Measurements from ENCODE around the gene SUSD5.
"Not testable (repeated sequence)": the region's sequence is repeated elsewhere in the genome, so short reads cannot be mapped to it uniquely, and the experiment has no call there.

Gene SUSD5

DNA sequence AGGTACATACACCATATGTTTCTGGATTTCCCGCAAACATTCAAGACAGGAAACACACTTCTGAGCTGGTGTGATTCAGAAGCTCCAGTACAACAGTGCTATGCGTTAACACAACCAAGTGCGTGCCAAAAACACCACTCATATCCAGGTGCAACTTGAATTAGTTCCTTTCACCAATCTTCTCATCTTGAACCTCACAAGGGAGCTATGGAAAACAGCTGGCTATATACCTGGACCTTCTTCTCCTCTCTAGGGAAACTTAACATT, 31.3 kb downstream of the SUSD5 start:
- DNase-seq = peak; percentile 9

DNA sequence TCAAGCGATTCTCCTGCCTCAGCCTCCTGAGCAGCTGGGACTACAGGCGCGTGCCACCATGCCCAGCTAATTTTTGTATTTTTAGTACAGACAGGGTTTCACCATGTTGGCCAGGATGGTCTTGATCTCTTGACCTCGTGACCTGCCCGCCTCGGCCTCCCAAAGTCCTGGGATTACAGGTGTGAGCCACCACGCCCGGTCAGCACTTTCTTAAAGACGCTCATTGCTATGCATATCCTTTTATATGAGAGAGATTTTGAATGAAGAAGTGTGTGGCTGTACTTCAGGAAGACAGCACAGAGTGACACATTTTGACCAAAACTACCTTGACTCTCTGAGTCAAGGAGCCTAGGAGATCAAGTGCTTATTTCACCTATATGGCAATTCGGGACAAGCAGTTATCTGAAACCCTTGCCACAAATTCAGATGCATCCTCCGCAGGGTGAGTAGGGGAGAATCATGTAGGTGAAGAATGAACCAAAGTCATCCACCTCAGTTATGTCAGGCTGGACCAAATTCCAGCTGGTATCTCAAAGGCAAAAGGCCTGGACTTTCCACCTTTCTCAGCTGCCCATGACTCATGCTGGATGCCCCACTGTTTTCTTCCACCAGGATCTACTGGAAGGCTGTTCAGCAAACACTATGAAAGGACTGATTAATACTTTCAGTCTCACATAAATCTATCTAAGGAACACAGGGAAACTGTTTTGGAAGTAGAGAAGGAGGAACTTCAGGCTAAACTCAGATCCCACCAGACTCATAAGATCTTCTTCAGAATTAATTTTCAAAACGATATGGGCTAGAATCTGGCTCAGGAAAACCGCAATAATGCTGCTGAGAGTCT, 31.9 kb downstream of the SUSD5 start:
- peak; percentile 29 for DNase-seq

DNA sequence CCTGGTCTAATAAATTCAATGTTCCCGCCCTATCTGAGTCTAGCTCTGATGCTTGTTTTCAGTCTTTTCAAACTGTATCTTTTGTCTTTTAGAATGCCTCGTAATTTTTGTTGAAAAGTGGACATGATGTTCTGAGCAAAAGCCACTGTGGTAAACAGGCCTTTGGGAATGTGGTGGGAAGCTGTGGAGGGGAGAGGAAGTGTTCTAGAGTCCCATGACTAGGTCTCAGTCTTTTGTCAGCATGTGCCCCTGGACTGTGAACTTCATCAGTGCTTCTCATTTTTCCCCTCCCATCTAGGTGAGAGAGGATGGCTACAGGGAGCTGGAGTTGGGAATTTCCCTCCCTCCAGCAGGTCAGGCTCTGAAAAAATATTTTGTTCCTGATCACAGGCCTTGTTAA, 33.7 kb downstream of the SUSD5 start:
- DNase-seq = no peak

DNA sequence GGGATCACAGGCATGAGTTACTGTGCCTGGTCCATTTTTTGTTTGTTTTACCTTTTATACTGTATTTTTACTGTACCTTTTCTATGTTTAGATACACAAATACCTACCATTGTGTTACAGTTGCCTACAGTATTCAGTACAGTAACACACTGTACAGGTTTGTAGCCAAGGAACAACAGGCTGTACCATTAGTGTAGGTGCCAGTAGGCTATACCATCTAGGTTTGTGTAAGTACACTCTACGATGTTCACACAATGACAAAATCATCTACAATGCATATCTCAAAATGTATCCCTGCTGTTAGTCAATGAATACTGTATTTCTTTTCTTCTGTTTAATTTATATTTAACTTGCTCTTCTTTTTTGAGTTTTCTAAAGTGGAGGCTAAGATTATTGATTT, 37.0 kb downstream of the SUSD5 start:
- not testable (repeated sequence) for DNase-seq

DNA sequence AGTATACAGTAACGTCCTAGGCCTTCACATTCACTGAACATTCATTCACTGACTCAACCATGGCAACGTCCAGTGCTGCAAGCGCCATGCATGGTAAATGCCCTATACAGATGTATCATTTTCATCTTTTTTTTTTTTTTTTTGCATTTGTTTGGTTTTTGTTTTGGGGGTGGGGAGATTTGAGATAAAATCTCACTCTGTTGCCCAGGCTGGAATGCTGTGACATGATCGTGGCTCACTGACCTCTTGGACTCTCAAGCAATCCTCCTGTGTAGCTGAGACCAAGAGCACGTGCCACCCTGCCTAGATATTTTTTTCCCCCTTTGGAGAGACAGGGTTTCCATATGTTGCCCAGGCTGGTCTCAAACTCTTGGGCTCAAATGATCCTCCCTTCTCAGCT, 37.4 kb downstream of the SUSD5 start:
- DNase-seq = no peak

DNA sequence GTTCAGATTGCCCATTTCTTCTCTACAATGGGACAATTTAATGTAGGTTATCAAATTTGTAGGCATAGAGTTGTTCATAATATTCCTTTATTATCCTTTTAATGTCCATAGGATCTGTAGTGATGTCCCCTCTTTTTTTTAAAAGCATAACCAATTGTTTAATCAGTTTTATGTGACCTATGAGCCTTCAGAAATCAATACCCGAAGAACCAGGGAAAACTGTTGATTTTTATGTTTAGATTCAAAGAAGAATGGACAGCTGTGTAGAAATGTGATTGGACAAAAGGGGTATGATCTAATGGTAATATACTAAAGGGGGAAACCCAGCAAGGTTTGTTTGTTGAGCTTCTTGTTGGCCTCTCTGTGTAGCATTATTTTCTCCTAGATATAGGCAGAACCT, 39.5 kb downstream of the SUSD5 start:
- DNase-seq = no peak

DNA sequence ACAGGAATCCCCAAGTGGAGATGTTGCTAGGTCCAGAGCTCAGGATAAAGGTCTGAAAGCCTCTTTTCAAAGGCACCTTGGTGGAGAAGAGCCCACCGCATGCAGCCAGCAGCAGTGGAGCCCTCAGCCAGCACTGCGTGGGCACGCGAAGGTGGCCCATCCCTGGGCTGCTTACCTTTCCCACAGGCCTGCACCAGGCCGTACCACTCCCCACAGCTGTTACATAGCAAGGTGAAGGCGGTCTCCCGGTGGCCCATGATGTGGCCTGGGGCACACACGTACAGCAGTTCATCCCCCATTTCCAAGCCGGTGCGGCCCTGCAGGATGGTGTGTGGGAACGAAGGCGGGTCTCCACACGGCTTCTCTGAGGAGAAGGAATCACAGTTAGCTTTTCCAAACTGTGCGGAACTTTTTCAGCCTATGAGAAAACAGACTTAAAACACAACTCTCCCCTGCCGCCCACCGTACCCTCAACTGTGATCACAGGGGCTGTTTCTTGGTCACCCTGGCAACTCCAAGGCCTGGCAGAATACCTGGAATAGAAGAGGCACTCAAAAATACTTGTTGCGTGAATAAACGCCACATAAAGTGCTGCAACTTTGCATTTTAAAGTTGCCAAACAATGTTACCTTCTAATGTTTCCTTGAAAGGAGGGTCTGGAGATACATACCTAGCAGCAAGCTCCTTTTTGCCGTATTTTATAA, 43.7 kb downstream of the SUSD5 start:
- no peak for DNase-seq

DNA sequence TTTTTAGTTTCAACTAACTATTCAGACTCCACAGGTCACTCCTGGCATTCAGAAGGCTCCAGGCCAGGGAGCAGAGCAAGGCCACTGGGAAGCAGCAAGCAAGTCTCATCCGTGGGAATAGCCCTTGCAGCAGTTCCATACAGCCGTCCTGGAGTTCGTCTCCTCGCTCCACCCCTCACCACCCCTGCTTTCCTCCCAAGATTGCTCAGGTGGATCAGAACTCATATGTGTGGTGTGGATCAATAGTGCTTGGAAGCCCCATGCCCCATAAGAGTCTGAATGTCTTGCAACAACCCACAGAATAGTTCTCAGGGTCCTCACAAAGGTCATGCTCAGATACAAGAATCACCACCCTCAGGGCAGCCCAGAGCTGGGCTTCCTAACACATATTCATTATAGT, 44.5 kb downstream of the SUSD5 start:
- DNase-seq = no peak

DNA sequence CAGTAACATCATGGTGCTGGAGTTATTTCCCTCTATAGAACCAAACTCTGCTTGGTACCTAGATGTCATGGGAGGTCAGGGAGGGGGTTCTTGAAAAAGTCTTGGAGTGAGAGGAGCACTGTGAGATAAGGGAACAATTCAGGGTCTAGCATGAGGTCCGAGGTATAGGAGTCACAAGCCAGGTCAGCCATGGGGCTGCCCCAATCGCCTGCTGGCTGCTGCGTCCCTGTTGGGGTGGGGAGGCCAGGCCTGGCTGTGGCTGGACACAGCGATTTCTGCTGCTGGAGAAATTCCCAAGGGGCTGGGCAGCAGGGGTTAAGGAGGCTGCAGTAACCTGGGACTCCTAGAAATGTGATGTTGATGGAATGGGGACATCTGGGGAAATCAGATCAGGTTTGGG, 44.9 kb downstream of the SUSD5 start:
- no peak for DNase-seq

DNA sequence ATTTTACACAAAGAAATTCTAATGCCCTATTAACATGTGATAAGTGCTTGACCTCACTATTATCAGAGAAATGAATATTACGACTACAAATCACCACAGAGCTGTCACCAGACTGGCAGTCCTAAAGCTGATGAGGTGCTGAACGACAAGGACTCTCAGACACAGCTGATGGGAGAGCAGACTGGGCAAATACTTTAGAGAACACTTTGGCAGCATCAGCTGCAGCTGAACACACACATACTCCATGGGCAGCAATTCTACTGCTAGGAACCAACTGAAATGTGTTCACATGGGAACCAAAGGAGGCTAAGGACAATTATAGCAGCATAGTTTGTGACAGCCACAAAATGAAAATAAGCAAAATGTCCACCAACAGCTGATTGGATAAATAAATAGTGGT, 45.5 kb downstream of the SUSD5 start:
- DNase-seq = peak; percentile 76

DNA sequence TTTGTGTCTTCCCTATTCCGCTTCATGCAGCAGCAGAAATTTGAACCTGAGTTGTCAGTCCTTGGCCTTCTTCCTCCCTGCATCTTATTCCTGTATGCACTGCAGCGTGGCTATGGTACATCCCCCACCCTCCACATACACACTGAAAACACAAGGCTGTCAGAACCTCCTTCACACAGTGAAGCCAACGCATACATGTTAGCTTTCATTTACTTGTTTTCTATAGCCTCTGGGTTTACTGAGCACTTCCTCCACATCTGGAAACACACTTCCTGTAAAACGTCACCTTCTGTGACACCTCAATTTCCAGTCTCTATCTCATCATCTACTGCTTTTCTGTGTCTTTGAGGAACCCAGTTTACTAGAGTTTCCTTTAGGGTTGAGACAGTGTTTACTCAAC, 47.0 kb downstream of the SUSD5 start:
- DNase-seq = no peak

DNA sequence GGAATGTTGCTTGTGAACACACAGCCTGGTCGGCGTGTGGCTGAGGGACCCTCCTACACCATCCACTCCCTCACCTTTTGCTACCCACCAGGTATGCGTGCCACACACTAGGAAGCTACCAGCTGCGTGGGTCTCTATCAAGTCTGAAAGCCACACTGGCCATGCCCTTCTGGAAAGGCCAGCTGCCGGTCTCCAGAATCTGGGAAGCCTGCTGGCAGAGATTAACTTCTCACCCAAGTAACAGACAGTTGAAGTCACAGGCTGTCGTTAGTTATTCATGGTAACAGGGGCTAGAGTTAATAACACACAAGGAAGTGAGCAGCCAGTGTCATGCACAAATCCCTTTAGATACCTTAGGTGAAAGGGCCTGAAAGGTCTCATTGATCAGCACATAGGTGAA, 48.1 kb downstream of the SUSD5 start:
- DNase-seq = no peak

DNA sequence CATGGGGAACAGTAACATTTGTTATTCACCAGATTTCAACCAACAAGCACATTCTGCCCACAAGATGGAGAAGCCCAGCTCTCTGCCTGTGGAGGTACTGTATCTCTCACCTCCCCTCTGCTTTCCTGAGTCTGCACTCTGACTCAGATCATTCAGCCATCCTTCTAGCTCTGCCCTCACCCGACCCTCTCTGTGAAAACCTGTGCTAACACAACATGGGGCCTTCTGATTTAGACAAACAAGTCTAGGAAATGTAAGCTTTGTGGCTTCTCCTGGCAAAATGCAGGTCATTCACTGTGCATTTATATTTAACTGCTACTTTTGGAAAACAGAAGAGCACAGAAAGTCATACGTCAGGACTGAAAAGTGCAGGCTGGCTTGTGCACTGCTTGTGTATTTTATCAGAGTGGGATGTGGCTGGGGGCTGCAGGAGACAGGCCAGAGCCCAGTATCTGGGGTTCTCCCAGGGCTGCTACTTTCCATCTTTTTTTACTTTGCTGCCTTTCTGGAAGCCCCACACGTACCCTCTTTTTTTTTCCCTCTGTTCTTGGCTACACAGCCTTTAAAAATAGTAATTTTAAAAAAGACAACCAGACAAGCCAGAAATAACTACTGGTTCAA, 50.8 kb downstream of the SUSD5 start:
- DNase-seq = no peak

DNA sequence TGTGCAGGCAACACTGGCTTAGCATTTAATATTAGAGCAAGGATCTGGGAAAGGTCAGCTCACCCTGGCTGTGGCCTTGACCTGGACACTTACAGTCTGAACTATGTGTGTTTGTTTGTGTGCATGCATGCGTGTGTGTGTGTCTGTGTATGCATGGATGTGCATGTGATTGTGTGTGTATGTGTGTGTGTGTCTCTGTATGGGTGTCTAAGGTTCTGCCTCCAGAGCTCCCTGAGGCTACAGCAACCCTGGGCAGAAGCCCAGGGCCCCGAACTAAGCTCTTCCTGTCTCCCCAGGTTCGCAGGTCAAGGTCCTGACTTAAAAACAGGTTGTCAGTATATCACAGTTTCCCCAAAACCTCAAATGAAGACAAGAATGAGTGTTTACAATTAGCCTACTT, 51.3 kb downstream of the SUSD5 start:
- no peak for DNase-seq

DNA sequence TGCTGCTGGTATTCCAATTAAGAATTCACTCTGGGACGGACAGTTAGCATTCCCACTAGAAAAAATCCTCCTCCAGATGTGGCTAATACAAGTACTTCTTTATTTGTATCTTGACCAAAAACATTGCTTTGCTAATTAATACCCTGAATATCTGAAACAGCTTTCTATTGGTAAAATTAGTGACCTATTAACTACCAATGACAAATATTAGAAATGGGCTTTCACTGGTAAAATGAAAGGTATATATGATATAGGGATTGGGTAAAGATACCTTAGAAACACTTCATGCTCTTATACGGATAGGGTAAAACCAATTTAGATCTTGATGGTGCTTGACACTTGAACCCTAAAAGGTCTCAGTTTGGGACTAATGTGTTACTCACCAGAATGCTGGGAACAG, 52.5 kb downstream of the SUSD5 start:
- no peak for DNase-seq

DNA sequence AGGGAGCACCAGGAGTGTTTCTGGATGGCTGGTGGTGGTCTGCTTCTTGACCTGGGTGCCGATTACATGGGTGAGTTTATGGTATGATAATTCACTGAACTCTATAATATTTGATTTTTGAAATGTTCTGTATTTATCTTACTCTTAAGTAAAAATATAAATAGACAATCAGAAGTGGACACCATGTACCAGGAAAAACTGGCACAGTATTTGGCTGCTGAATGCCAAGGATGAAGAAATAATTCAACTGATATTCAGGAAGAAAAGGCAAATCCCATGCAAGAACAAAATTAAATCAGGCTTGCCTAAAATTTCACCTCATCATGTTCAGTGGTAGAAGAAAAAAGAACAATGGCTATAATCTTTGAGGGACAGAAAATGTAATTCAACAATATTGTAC, 53.2 kb downstream of the SUSD5 start:
- DNase-seq = no peak

DNA sequence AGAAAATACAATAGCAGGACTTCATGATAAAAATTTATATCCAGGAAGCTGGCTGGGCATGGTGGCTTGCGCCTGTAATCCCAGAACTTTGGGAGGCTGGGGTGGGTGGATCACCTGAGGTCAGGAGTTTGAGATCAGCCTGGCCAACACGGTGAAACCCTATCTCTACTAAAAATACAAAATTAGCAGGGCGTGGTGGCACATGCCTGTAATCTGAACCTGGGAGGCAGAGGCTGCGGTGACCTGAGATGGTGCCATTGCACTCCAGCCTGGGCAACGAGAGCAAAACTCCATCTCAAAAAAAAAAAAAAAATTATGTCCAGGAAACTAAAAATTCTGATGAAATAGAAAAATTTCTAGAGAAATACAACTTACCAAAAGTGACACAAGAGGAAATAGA, 56.0 kb downstream of the SUSD5 start:
- not testable (repeated sequence) for DNase-seq

DNA sequence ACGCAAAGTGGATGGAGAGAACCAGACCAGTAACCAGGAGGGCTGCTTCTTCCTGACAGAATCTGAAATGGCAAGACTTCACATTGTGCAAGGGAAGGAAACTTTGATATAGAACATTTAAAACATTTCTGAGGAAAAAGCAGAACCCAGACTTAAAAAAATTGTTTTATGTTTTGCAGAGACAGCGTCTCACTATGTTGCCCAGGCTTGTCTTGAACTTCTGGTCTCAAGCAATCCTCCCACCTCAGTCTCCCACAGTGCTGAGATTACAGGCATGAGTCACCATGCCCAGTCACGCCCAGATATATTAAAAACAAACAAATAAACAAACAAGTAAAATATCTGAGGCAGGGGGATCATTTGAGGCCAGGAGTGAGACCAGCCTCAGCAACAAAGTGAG, 58.6 kb downstream of the SUSD5 start:
- no peak for DNase-seq

DNA sequence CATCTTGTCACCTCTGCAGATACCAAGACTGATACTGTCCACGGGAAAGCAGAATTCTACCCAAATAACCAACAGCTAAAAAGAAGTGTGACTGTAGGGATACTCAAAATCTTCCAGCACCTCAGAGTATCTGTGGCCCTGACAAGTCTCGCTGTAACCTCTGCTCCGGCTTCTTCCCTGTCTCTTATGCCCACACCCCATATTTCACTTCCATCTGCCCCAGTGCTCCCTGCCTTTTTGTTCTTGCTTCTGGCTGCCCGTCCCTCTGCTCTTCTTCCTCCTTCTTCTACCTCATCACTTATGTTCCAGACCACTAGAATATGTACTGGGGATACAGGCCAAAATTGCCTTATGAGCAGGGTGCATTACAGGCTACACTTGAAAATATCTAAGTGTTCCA, 59.4 kb downstream of the SUSD5 start:
- DNase-seq = no peak

DNA sequence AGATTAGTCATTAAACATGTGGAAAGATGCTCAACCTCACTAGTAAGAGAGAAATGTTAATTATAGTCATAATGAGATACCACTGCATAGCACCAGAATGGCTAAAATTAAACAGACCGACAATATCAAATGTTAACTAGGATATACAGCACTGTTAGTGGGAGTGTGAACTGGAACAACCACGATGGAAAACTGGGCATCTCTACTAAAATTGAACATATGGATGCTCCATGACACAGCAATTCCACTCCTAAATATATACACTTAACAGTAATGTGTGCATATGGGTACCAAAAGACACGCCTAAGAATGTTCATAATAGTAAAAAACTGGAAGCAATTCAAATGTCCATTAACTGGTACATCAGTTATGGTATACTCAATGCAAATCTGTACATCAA, 63.3 kb downstream of the SUSD5 start:
- DNase-seq = no peak

DNA sequence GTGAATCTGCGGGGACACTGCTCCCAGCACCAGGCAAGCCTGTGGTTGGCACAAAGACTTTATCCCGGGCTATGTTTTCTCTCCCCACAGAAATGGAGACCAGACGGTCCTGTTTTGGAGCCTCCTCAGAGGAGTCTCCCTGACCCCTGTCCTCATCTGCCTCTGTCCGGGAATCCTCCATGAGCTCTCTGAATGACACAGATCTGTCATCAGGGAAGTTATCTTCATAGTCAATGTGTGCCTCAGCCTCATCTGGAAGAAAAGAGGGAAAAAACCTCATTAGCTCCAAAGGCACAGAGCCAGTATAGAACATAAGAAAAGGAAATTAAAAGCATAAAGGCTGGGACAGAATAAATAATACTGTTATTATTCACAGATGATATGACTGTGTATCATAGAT, 64.8 kb downstream of the SUSD5 start:
- no peak for DNase-seq

DNA sequence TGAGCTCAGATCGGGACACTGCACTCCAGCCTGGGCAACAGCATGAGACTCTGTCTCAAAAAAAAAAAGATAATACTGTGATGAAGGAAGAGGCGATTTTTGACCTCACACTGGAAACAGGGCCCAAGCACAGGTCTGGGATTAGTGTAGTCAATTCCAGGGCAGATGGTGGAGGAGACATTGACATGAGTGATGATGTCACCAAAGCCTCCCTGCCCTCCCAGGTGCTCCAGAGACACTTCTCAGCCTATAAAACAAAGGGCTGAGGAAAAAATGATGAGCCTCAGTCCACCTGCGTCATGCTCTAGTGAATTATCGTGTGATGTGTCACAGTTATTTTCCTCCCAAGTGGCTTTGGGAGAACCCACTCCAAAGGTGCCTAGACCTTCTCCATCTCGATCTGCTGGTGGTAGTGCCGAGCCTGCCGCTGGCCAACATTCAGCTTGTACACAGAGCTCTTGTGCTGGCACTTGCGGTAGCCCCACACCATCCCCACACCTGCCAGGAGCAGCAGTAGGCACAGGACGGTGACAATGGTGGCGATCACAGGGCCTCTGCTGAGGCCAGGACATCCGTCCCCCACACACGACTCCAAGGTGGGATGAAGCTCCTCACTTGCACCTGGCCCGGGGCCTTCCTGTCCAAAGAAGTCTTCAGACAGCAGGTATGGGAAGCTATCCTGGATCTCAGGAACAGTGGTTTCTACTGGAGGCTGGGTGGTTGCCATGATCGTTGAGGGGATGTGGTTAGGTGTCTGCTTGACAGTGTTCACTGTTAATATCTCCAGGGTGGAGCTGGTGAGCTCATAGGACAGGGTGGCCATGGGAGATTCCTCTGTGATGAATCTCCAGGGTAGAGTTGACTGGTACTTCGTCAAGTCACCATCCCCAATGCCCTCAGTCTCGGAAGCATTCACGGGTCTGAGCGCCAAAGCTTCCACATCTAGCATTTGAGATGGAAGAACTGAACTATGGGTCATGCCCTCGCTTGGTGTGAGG, 65.9 kb downstream of the SUSD5 start:
- DNase-seq = peak; percentile 87

DNA sequence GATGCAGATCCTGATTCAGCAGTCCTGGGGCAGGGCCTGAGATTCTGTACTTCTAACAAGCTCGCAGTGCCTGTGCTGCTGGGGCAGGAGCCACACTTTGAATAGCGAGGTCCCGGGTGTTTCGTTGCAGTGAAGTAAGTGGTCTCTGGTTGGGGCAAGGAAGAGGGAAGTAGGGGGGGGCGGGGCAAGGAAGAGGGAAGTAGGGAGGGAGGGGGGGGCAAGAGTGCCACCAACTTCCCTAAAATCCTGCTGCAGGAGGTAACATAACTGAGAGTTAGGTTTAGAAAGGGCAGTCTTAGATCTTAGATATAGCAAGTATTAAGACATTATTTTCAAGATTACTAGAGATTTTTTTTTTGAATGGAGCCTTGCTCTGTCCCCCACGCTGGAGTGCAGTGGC, 69.3 kb downstream of the SUSD5 start:
- no peak for DNase-seq
